GM23248 (cell line): ENCODE measurements around the gene ADIPOR2. TPM values are rescaled to one million over a fixed set of nuclear protein-coding genes. Genes with fewer than 3 reads are reported as not detected.
A peak's percentile ranks its signal among the peaks of the same experiment; 100 is the strongest.
"Not testable (repeated sequence)": the region's sequence is repeated elsewhere in the genome, so short reads cannot be mapped to it uniquely, and the experiment has no call there.

Experiments used
- DNase-seq: peaks from one replicate; pipeline ENCODE4 v3.0.0-alpha.2; 2015
- H2AFZ ChIP-seq: fragments of 200-600 bp; sonication (generic); 2 replicates; pipeline ENCODE4 v1.6.1; 2016; ENCODE audit warnings: antibody characterized with exemption
- H3F3A ChIP-seq: fragments of 200-600 bp; sonication (generic); 2 replicates; pipeline ENCODE4 v1.6.1; 2016; ENCODE audit warnings: mild to moderate bottlenecking, antibody characterized with exemption, mixed run types; ENCODE audit not compliant: insufficient read depth
- H3K27ac ChIP-seq: fragments of 200-600 bp; sonication (generic); 2 replicates; pipeline ENCODE4 v1.5.1; 2016; ENCODE audit warnings: mild to moderate bottlenecking
- H3K27me3 ChIP-seq: fragments of 200-600 bp; sonication (generic); replicated peaks from 2 replicates; pipeline ENCODE4 v1.6.1; 2016; ENCODE audit warnings: mild to moderate bottlenecking; ENCODE audit not compliant: insufficient read depth
- H3K36me3 ChIP-seq: fragments of 200-600 bp; sonication (generic); 2 replicates; pipeline ENCODE4 v1.6.1; 2016; ENCODE audit warnings: low read depth, mild to moderate bottlenecking
- H3K4me1 ChIP-seq: fragments of 200-600 bp; sonication (generic); 2 replicates; pipeline ENCODE4 v1.6.1; 2016; ENCODE audit warnings: mild to moderate bottlenecking; ENCODE audit not compliant: insufficient read depth
- H3K4me2 ChIP-seq: fragments of 200-600 bp; sonication (generic); one replicate; pipeline ENCODE4 v1.6.1; 2016; ENCODE audit warnings: mild to moderate bottlenecking; ENCODE audit not compliant: unreplicated experiment
- H3K4me3 ChIP-seq: fragments of 200-600 bp; sonication (generic); 2 replicates; pipeline ENCODE4 v1.5.1; 2016; ENCODE audit warnings: mild to moderate bottlenecking
- H3K79me2 ChIP-seq: fragments of 200-600 bp; sonication (generic); 2 replicates; pipeline ENCODE4 v1.6.1; 2016; ENCODE audit warnings: mild to moderate bottlenecking; ENCODE audit not compliant: insufficient read depth
- H3K9ac ChIP-seq: fragments of 200-600 bp; sonication (generic); 2 replicates; pipeline ENCODE4 v1.6.1; 2016; ENCODE audit warnings: mild to moderate bottlenecking
- H3K9me2 ChIP-seq: fragments of 200-600 bp; sonication (generic); 2 replicates; pipeline ENCODE4 v1.6.1; 2016; ENCODE audit warnings: mixed run types, mild to moderate bottlenecking, moderate library complexity; ENCODE audit not compliant: insufficient read depth
- H3K9me3 ChIP-seq: fragments of 200-600 bp; sonication (generic); one replicate; pipeline ENCODE4 v1.6.1; 2017; ENCODE audit warnings: low read depth
- H4K20me1 ChIP-seq: fragments of 200-600 bp; sonication (generic); 2 replicates; pipeline ENCODE4 v1.6.0; 2016; ENCODE audit not compliant: insufficient read depth
- EZH2 ChIP-seq: fragments of 200-600 bp; sonication (generic); IDR thresholded peaks from 2 replicates; pipeline ENCODE4 v1.6.1; 2018; ENCODE audit warnings: antibody characterized with exemption, mild to moderate bottlenecking; ENCODE audit not compliant: insufficient read depth, poor library complexity, severe bottlenecking
- EZH2phosphoT487 ChIP-seq: fragments of 200-600 bp; sonication (generic); IDR thresholded peaks from 2 replicates; pipeline ENCODE4 v1.6.1; 2018; ENCODE audit warnings: antibody characterized with exemption, moderate library complexity, mild to moderate bottlenecking, low read depth; ENCODE audit not compliant: insufficient read depth
- WGBS, 2 experiments: methylation state at CpG; one replicate each; pipeline ENCODE4 v1.1.6; 2015 to 2017; ENCODE audit warnings: low lambda C conversion rate in 2 of 2, low coverage in 1 of 2; ENCODE audit errors: missing lambda C conversion rate in 2 of 2; 5-methylcytosine and 5-hydroxymethylcytosine counted together
- in situ Hi-C: fragments of 300-500 bp; cut with MboI; formaldehyde crosslinking; loops from 2 replicates; pipeline ENCODE4 v1.15.0; 2020
- polyA plus RNA-seq: library from polyadenylated mRNA; unstranded; fragments of >200 nt; fragmentation: Nextera tagmentation; extraction: Ambion mirVana; gene quantifications from 2 replicates; pipeline ENCODE4 v1.2.1, GENCODE V29; 2016
- total RNA-seq: library from RNA; depleted of rRNA; stranded (reverse); fragments of >200 nt; shearing (Covaris generic); gene quantifications from 2 replicates; pipeline ENCODE4 v1.2.3, GENCODE V29; 2014

The ADIPOR2 gene
- total and polyA plus RNA-seq, 2 experiments from 2014 or later: 4.2 to 18.8 TPM

DNA sequence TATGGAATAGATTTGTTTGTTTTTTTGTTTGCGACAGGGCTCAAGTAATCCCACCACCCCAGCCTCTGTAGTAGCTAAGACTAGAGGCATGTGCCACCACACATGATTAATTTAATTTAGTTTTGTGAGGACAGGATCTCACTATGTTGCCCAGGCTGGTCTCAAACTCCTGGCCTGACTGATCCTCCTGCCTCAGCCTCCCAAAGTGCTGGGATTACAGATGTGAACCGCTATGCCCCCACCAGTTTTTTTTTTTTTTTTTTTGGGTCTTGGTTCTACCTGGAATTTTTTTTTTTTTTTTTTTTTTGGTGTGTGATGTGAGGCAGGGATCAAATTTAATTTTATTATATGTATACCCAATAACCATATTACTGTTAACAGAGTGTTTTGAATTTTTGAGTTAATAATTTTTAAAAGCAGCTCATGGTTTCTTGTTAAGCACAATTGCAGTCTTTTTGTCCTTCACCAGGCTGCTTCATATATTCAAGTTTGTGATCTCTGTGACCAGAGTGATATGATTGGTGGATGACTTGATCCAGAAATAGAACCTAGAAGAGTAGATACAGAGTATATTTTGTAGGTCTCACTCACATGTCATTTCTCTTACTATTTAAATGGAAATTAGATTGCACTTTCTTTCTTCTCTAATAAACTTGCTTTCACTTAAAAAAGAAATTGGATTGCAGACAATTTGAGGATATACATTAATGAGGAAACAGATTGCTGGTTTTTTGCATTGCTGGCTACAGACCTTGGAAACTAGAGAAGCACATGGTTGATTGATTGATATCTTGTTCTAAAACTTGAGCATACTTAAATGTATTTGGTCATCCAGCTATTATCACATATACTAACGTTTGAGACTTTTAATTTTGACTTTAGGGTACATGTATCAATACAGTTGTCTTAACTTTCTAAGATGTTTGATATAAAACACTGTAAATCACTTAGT, 13.2 kb downstream of the ADIPOR2 start:
- no peak overlapping the region for H2AFZ ChIP-seq
- peaks cover 97% of the 10 kb centered on the region for H3K79me2 ChIP-seq
- H3K36me3 ChIP-seq: no peaks in the 10 kb centered on the region
- 0 out of 2 replicates have a peak, but pooled peaks cover 7% of the 10 kb centered on the region for H3K4me1 ChIP-seq
- no peaks in the 10 kb centered on the region for H3K9me3 ChIP-seq
- H3K9me2 ChIP-seq: no peaks in the 10 kb centered on the region
- 67 to 74% methylated on average over 3 of the region's 3 CpGs for WGBS, 2 experiments
- H3K27ac ChIP-seq: no peak overlapping the region
- H3K9ac ChIP-seq: no peak overlapping the region
- H3F3A ChIP-seq: peaks cover 8% of the 10 kb centered on the region; the same call in 1 of the 2 replicates
- in situ Hi-C loops: no loop called here
- DNase-seq: no peak
- peaks cover 14% of the 10 kb centered on the region for H4K20me1 ChIP-seq
- no peak overlapping the region for H3K4me3 ChIP-seq
- no peak for TF ChIP-seq EZH2phosphoT487
- no peak for TF ChIP-seq EZH2
- H3K4me2 ChIP-seq: no peak overlapping the region
- no peaks in the 10 kb centered on the region for H3K27me3 ChIP-seq

GRCh38 chr12:1705774-1706631, 15.1 kb downstream of the ADIPOR2 start:
- Histone ChIP-seq H3K4me1 (0 out of 2 replicates have a peak, but pooled peaks cover 7% of the 10 kb centered on the region), H3K36me3 (no peaks in the 10 kb centered on the region), H3K4me2 (no peak overlapping the region), H3K4me3 (no peak overlapping the region), H3K27me3 (no peaks in the 10 kb centered on the region), H3K9me2 (no peaks in the 10 kb centered on the region), H3K9me3 (no peaks in the 10 kb centered on the region), H3K9ac (no peak overlapping the region), H3K27ac (no peak overlapping the region), H4K20me1 (peaks cover 10% of the 10 kb centered on the region), H3F3A (peaks cover 8% of the 10 kb centered on the region; the same call in 1 of the 2 replicates), H3K79me2 (peaks cover 97% of the 10 kb centered on the region), H2AFZ (no peak overlapping the region)
- in situ Hi-C loops: no loop called here
- WGBS, 2 experiments: 76 to 77% methylated on average over 3 of the region's 3 CpGs
- peak; percentile 34 for DNase-seq
- no peak for TF ChIP-seq EZH2phosphoT487
- no peak for TF ChIP-seq EZH2

DNA sequence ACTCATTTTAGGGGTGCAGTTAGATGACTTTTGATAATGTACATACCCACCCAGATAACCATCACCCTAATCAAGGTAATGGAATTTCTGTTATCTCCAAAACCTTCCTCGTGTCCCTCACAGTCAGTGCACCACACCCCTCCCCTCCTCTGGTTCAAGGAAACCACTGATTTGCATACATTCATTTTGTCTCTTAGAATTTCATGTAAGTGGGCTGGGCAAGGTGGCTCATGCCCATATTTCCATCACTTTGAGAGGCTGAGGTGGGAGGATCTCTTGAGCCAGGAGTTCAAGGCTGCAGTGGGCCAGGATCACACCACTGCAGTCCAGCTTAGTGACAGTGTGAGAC, 15.7 kb downstream of the ADIPOR2 start:
- peaks cover 10% of the 10 kb centered on the region for H4K20me1 ChIP-seq
- H3K9me3 ChIP-seq: no peaks in the 10 kb centered on the region
- 0 out of 2 replicates have a peak, but pooled peaks cover 7% of the 10 kb centered on the region for H3K4me1 ChIP-seq
- 93 to 100% methylated on average over 1 of the region's 1 CpG for WGBS, 2 experiments
- H3K9me2 ChIP-seq: no peaks in the 10 kb centered on the region
- no peaks in the 10 kb centered on the region for H3K27me3 ChIP-seq
- no peaks in the 10 kb centered on the region for H3K36me3 ChIP-seq
- H3K9ac ChIP-seq: no peak overlapping the region
- no peak for DNase-seq
- H3K79me2 ChIP-seq: peaks cover 97% of the 10 kb centered on the region
- H3K27ac ChIP-seq: no peak overlapping the region
- TF ChIP-seq EZH2phosphoT487 (no peak), EZH2 (no peak)
- H3F3A ChIP-seq: peaks cover 8% of the 10 kb centered on the region; the same call in 1 of the 2 replicates
- in situ Hi-C loops: no loop called here
- H3K4me2 ChIP-seq: no peak overlapping the region
- H2AFZ ChIP-seq: no peak overlapping the region
- H3K4me3 ChIP-seq: no peak overlapping the region

- 54 to 72% methylated on average over 1 of the region's 1 CpG for WGBS, 2 experiments
- H3K4me1 ChIP-seq: 0 out of 2 replicates have a peak, but pooled peaks cover 7% of the 10 kb centered on the region
- no peak for DNase-seq
- H4K20me1 ChIP-seq: peaks cover 8% of the 10 kb centered on the region
- in situ Hi-C loops: no loop called here
- no peaks in the 10 kb centered on the region for H3K36me3 ChIP-seq
- H3K4me2 ChIP-seq: no peak overlapping the region
- no peak overlapping the region for H3K9ac ChIP-seq
- no peaks in the 10 kb centered on the region for H3K9me3 ChIP-seq
- no peaks in the 10 kb centered on the region for H3K9me2 ChIP-seq
- peaks cover 97% of the 10 kb centered on the region for H3K79me2 ChIP-seq
- peaks cover 8% of the 10 kb centered on the region; the same call in 1 of the 2 replicates for H3F3A ChIP-seq
- no peak for TF ChIP-seq EZH2
- no peak overlapping the region for H2AFZ ChIP-seq
- H3K27me3 ChIP-seq: no peaks in the 10 kb centered on the region
- H3K4me3 ChIP-seq: no peak overlapping the region
- H3K27ac ChIP-seq: no peak overlapping the region
Measured at GRCh38 chr12:1707051-1707450, 16.2 kb downstream of the ADIPOR2 start.

GRCh38 chr12:1709968-1710367, 19.1 kb downstream of the ADIPOR2 start:
- H3K79me2 ChIP-seq: peaks cover 97% of the 10 kb centered on the region
- H3K4me2 ChIP-seq, H3K4me3 ChIP-seq, H3K27ac ChIP-seq, in situ Hi-C loops, H2AFZ ChIP-seq, H3K27me3 ChIP-seq, H3K4me1 ChIP-seq, H3K9me3 ChIP-seq, H3K9ac ChIP-seq, H3F3A ChIP-seq, DNase-seq, H4K20me1 ChIP-seq, H3K36me3 ChIP-seq, H3K9me2 ChIP-seq: not testable (repeated sequence)
- 95 to 98% methylated on average over 5 of the region's 5 CpGs for WGBS, 2 experiments

- H3F3A ChIP-seq, H3K9ac ChIP-seq, H2AFZ ChIP-seq, H3K9me3 ChIP-seq, in situ Hi-C loops, H3K27me3 ChIP-seq, H3K9me2 ChIP-seq, H3K36me3 ChIP-seq, H3K4me2 ChIP-seq, H3K27ac ChIP-seq, H4K20me1 ChIP-seq, H3K4me3 ChIP-seq, DNase-seq, H3K4me1 ChIP-seq: not testable (repeated sequence)
- H3K79me2 ChIP-seq: peaks cover 97% of the 10 kb centered on the region
- WGBS, 2 experiments: 94 to 96% methylated on average over 8 of the region's 8 CpGs
Measured at GRCh38 chr12:1710870-1711269, 20.0 kb downstream of the ADIPOR2 start.
